Measurements from ENCODE around the gene ZIC3. TPM values are rescaled to one million over a fixed set of nuclear protein-coding genes. Genes with fewer than 3 reads are reported as not detected.

Gene ZIC3
- 126 and 128 TPM in 2 replicates for total RNA-seq (2021)
- long read RNA-seq, transcript ZIC3-201 (3 exons, 3,469 nt): major isoform, 110 of 215 reads
- long read RNA-seq, transcript ZIC3-202 (3 exons, 1,968 nt): minor isoform, 29 of 215 reads
- long read RNA-seq, transcript ZIC3-203 (2 exons, 366 nt): minor isoform, 10 of 215 reads
- long read RNA-seq, partial matches to known transcripts: 7 of 215 reads
- long read RNA-seq, other reads (novel, unspliced or antisense): 59 of 215 reads

- peaks cover 18% of the 10 kb centered on the region for H3K23me2 ChIP-seq (ENCODE audit: insufficient read length, low read depth, low read length, poor library complexity, severe bottlenecking)
- no peak within 1 kb of the TSS for H4K5ac ChIP-seq (ENCODE audit: insufficient read length, low read depth, low read length)
- H3K9me3 ChIP-seq (ENCODE audit: control insufficient read depth, low read depth, low read length): no peaks in the 10 kb centered on the region
- no peaks in the 10 kb centered on the region for H4K20me1 ChIP-seq (ENCODE audit: control insufficient read depth, insufficient read depth, insufficient read length)
- peaks cover 3 to 61% of the 10 kb centered on the region in 2 experiments; a peak in 4 of 5 replicates for H3K9me3 Mint-ChIP-seq
- no peak within 1 kb of the TSS for H2BK15ac ChIP-seq (ENCODE audit: low read depth, low read length)
- H3K79me1 ChIP-seq (ENCODE audit: insufficient read depth, low read depth, low read length, poor library complexity, severe bottlenecking): no peaks in the 10 kb centered on the region
- H4K91ac ChIP-seq (ENCODE audit: insufficient read length, low read depth, low read length): no peak within 1 kb of the TSS
- no peak within 1 kb of the TSS for H2BK20ac ChIP-seq (ENCODE audit: low read depth, low read length, poor library complexity, severe bottlenecking)
- no peaks in the 10 kb centered on the region; the same call in 1 of the 2 replicates for H3K4me1 ChIP-seq (ENCODE audit: insufficient read depth, low read length)
- H2AK5ac ChIP-seq (ENCODE audit: insufficient read length, low read length): no peak within 1 kb of the TSS
- H3K14ac ChIP-seq (ENCODE audit: insufficient read depth, low read length): peak within 1 kb of the TSS; percentile 62
- H3K4me1 Mint-ChIP-seq: peaks cover 17 to 37% of the 10 kb centered on the region in 2 experiments
- H2BK120ac ChIP-seq (ENCODE audit: low read depth, low read length, poor library complexity, severe bottlenecking): no peak within 1 kb of the TSS
- H3K4me2 ChIP-seq (ENCODE audit: insufficient read depth, insufficient read length, low read length): peak within 1 kb of the TSS; percentile 98
- H3K23ac ChIP-seq (ENCODE audit: insufficient read length, low read depth, low read length): no peak within 1 kb of the TSS
- H4K8ac ChIP-seq (replicated peaks; ENCODE audit: insufficient read length, low read depth, low read length): no peak within 1 kb of the TSS
- TF ChIP-seq CTCF (conservative IDR thresholded peaks at IDR 0.05): no peak
- no peak within 1 kb of the TSS for H3T11ph ChIP-seq (ENCODE audit: low read length)
- peaks cover 29% of the 10 kb centered on the region for H3K79me2 ChIP-seq (ENCODE audit: insufficient read depth, low read length)
- no peak within 1 kb of the TSS for H2BK5ac ChIP-seq (ENCODE audit: insufficient read length, low read length)
- no peaks in the 10 kb centered on the region for H3K27me3 ChIP-seq (ENCODE audit: insufficient read depth, low read length)
- WGBS (ENCODE audit: extremely low coverage, insufficient read length, low lambda C conversion rate): no CpG with 5 or more reads among the region's 69 CpGs
- no peak within 1 kb of the TSS for H2AFZ ChIP-seq (ENCODE audit: low read length)
- H3K27me3 Mint-ChIP-seq (ENCODE audit: low read depth): no peaks in the 10 kb centered on the region; the same call in 1 of the 2 replicates
- peak within 1 kb of the TSS; percentile 52 to 89 (median 73); a peak in 6 of 7 replicates for H3K27ac Mint-ChIP-seq
- no peak within 1 kb of the TSS for H3K27ac ChIP-seq (ENCODE audit: insufficient read length, low read depth, low read length)
- H3K9ac ChIP-seq (ENCODE audit: extremely low read depth, insufficient read length, low read length): peak within 1 kb of the TSS; percentile 81
- peaks cover 26 to 46% (median 39%) of the 10 kb centered on the region in 3 experiments for H3K36me3 Mint-ChIP-seq (ENCODE audit: insufficient read depth in 1 of 3, low read depth in 3 of 3)
- H3K4ac ChIP-seq (ENCODE audit: low read depth, low read length): no peak within 1 kb of the TSS
- DNase-seq: peak; percentile 88
- H2BK12ac ChIP-seq (ENCODE audit: insufficient read length, low read depth, low read length): no peak within 1 kb of the TSS
- H3K4me3 Mint-ChIP-seq: peak within 1 kb of the TSS; percentile 94 to 98
- no peak within 1 kb of the TSS for H3K56ac ChIP-seq (ENCODE audit: insufficient read length, low read depth, low read length)
- H3K18ac ChIP-seq (ENCODE audit: insufficient read length, low read depth, low read length): no peak within 1 kb of the TSS
These were observed at the start of gene ZIC3 for GRCh38 chrX:137565921-137566745. ZIC3 (plus strand) TSS chrX:137566127; CDS start chrX:137566692, 565 bp downstream.

All from H9 (cell line).